Bronchial epithelial cell (primary cell): Measurements from ENCODE around the gene MSI1. TPM values are rescaled to one million over a fixed set of nuclear protein-coding genes. Genes with fewer than 3 reads are reported as not detected.

Experiments used
- DNase-seq: peaks from one replicate; pipeline ENCODE4 v3.0.0-alpha.2; 2010; ENCODE audit warnings: low read depth
- FAIRE-seq: peaks from 2 replicates; lab custom pipeline; 2011; peaks lifted over from hg19 to GRCh38; lab: Jason Lieb, UNC
- H3K27me3 ChIP-seq: 2 replicates; pipeline ENCODE4 v1.5.1; 2011; ENCODE audit warnings: low read length; ENCODE audit not compliant: control insufficient read depth, insufficient read depth
- H3K36me3 ChIP-seq: 2 replicates; pipeline ENCODE4 v1.5.1; 2011; ENCODE audit warnings: low read length; ENCODE audit not compliant: control insufficient read depth, insufficient read depth
- H3K4me3 ChIP-seq: 2 replicates; pipeline ENCODE4 v1.5.1; 2011; ENCODE audit warnings: mild to moderate bottlenecking, low read depth, low read length, control low read depth
- total RNA-seq: library from RNA; depleted of rRNA; stranded (reverse); fragments of >200 nt; gene quantifications from 2 replicates; pipeline ENCODE4 v1.2.1, GENCODE V29; 2014
- TF ChIP-seq, protein P1 (sequence below): IDR thresholded peaks from 2 replicates; pipeline ENCODE4 v1.5.1; 2011; ENCODE audit warnings: mild to moderate bottlenecking, moderate library complexity, low read length, control low read depth, inconsistent platforms; ENCODE audit not compliant: insufficient read depth, severe bottlenecking

The MSI1 gene
- total RNA-seq, 1 donor from 2014 or later, result not detected

DNA sequence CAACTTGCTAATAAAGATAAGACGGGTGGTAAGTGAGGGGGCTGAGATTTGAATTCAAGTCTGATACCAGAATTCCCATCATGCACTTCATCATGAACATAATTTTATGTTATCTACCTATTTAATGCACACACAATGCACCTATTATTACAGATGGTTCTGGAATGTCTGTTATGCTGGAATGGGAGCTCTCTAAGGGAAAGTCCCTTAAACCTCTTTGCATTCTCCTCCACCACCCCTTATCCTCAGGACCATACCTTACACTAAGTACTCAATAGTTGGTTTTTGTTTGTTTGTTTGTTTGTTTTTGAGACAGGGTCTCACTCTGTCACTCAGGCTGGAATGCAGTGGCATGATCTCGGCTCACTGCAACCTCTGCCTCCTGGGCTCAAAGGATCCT is 7.0 kb upstream of the MSI1 start:
- Histone ChIP-seq H3K27me3 (peaks cover 11% of the 10 kb centered on the region), H3K36me3 (no peaks in the 10 kb centered on the region), H3K4me3 (no peak overlapping the region)
- DNase-seq, result peak; percentile 15
- FAIRE-seq, result no peak
- TF ChIP-seq, protein P1, sequence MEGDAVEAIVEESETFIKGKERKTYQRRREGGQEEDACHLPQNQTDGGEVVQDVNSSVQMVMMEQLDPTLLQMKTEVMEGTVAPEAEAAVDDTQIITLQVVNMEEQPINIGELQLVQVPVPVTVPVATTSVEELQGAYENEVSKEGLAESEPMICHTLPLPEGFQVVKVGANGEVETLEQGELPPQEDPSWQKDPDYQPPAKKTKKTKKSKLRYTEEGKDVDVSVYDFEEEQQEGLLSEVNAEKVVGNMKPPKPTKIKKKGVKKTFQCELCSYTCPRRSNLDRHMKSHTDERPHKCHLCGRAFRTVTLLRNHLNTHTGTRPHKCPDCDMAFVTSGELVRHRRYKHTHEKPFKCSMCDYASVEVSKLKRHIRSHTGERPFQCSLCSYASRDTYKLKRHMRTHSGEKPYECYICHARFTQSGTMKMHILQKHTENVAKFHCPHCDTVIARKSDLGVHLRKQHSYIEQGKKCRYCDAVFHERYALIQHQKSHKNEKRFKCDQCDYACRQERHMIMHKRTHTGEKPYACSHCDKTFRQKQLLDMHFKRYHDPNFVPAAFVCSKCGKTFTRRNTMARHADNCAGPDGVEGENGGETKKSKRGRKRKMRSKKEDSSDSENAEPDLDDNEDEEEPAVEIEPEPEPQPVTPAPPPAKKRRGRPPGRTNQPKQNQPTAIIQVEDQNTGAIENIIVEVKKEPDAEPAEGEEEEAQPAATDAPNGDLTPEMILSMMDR, result no peak

DNA sequence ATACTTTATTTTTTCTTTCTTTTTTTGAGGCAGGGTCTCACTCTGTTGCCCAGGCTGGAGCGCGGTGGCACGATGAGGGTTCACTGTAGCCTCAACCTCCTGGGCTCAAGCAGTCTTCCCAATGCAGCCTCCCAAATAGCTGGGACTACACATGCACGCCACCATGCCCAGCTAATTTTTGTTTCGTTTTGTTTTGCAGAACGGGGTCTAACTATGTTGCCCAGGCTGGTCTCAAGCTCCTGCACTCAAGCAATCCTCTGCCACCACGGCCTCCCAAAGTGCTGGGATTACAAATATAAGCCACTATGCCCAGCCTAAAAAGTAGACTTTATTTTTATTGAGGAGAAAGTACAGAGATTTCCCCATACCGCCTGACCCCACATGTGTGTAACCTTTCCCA is 4.7 kb upstream of the MSI1 start:
- no peaks in the 10 kb centered on the region for H3K36me3 ChIP-seq
- TF ChIP-seq, protein P1, result no peak
- FAIRE-seq (no peak), DNase-seq (no peak)
- peaks cover 28% of the 10 kb centered on the region for H3K27me3 ChIP-seq
- no peak overlapping the region for H3K4me3 ChIP-seq

DNA sequence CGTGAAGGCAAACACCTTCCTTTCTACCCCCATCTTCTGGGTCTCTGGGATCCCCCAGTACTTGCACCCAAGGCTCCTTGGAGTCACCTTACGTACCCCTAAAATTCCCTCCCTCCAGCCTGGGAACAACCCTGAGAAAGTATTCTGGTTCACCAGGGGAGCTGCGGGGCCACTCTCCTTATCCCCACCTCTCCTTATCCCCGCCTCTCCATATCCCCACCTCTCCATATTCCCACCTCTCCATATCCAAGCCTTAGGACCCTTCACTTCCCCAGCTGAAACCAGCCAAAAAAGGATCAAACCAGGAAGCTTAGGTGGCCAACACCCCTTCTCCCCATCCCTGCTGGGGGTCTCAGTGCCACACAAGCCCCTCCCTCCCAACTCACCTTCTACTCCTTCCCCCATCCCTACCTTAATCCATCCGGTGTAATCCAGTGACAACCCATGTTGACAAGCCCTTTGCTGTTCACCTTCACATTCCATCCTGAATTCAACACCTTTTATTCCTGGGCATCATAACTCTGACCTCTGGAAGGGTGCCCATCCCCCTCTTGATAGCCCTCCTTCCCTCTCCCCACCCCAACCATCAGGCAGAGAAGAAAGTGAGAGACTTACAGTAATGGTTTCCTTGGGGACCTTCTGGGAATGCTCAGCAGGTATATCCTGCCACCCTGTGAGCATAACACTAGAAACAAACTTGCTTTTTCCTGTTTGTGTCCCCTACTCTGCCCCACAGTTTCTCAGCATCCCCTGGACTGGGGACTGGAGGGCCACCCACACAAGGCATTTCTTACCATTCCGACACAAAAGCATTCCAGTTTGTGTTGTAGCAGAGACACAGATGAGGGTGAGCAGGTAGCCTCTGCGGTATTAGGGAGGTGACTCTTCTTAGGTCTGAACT is 1.6 kb upstream of the MSI1 start:
- TF ChIP-seq, protein P1, result no peak
- no peaks in the 10 kb centered on the region for H3K36me3 ChIP-seq
- FAIRE-seq, result peak; percentile 7
- DNase-seq, result no peak
- peaks cover 40% of the 10 kb centered on the region for H3K27me3 ChIP-seq
- H3K4me3 ChIP-seq, result no peak overlapping the region

DNA sequence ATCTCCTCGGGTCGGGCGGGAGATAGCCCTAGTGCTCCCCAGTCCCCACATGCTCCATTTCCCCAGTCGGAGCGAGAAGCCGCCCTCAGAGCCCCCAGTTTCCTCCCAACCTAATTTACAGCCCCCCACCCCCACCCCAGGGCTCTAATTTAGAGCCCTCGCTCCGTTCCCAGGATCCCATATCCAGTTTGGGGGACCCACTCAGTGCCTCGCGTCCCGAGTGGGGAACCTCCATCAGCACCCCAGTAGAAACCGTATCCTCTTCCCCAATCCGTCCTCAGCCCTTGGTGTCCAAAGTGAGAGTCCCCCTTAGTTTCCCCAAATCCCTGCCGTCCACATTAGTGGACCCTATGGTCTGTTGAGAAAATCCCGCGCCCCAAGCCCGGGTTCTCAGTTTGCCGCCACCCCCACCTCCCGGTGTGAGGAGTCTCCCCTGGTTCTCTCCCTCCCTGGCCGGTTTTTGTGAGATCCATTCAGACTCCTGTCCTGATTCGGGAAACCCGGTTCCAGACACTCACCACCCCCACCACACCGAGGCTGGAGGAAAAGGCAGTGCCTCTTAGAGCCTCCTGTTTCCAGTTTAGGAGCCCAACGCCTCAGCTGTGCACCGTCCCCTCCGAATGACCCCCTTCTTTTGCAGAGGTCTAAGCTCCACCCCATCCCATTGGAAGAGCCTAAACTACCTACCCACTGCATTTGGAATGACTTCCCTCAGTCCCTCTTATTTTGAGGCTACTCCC is 809 bp upstream of the MSI1 start:
- Histone ChIP-seq H3K36me3 (no peaks in the 10 kb centered on the region), H3K4me3 (no peak overlapping the region), H3K27me3 (peaks cover 40% of the 10 kb centered on the region)
- DNase-seq, result no peak
- no peak for FAIRE-seq
- TF ChIP-seq, protein P1, result no peak

DNA sequence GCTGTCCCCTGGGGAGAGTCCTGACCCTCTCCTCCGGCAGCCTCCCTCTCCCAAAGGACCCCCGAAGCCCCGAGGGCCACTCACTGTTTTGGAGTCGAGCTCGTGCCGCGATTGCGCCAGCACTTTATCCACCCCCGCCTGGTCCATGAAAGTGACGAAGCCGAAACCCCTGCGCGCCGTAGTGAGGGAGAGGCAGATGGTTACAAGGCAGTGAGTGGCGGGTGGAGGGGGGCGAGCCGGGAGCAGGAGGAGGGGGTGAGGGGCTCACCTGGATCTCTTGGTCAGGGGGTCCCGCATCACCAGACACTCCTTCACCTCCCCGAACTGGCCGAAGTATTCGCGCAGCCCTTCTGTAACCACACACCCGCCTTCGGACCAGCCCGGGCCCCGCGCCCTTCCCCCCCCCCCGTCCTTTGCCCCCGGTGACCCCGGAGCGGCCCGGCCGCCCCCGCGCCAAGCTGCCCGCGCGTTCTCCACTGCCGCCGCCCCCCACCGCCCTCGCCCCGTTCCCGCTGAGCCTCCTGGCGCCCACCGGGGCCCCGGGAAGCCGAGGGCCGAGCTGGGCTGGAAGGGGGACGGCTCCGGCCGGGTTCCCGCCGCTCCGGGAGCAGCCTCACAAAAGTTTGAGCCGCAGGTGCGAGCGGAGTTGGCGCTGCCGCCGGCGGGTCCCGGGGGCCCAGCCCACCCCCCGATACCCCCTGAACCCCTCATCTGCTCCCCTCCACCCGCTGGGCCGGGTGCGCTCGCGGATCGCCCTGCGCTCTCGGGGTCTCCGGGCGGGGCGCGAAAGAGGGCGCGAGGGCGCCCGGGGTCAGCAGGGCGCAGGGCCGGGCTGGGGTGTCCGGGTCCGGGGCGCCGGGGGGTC is 808 bp downstream of the MSI1 start:
- no peak for FAIRE-seq
- TF ChIP-seq, protein P1, result no peak
- no peak for DNase-seq
- no peaks in the 10 kb centered on the region for H3K36me3 ChIP-seq
- no peak overlapping the region for H3K4me3 ChIP-seq
- H3K27me3 ChIP-seq, result peaks cover 40% of the 10 kb centered on the region
